Stimulated activated CD4-positive, alpha-beta T cell treated with anti-CD3 and anti-CD28 coated beads, TNF-alpha, amount 100 ng/mL, for 48 hours (primary cell): ENCODE measurements around the gene TMEM208.

Experiments
- DNase-seq, 3 donors: peaks; one replicate each; pipeline ENCODE4 v3.0.0-alpha.2; 2020; ENCODE audit warnings: low read depth in 3 of 3

Gene TMEM208

DNA sequence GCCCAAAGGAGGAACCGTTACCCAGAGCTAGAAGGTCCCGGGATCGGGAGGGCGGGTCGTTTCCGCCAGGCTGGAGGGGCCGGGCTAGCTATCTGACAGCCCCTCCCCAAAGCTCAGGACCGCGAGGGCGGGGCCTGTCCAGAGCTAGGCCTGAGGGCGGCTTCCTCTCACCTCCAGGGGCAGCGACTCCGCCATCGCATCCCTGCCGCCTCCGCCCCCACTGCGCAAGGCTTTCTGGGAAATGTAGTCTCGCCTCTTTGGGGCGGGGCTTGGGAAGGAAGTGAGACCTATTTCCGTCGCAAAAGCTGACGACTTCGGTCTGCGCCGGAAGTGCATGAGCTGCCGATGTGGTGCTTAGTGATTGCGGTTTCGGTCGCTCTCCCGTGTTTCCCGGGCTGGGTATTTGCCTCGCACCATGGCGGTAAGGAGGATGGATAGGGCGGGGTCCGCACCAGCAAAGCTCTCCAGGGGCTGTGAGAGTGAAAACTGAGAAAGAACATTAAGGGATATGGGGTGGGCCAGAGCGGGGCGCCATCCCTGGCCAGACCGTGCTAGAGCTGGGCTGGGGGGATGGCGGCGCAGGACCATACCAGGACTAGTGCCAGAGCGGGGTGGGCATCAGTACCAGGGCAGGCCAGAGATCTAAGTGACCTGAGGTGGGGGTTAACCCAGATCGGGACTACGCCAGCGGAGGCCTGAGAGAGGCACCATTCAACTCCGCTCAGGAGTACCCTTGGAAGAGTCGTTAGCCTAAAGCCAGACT, at the start of gene TMEM208:
TSS of gene TMEM208 (plus strand) at position 327 of the 763 bp plus-strand sequence. CDS start at position 416, 89 bp downstream.
- peak; percentile 97 to 99 (median 98) for DNase-seq

DNA sequence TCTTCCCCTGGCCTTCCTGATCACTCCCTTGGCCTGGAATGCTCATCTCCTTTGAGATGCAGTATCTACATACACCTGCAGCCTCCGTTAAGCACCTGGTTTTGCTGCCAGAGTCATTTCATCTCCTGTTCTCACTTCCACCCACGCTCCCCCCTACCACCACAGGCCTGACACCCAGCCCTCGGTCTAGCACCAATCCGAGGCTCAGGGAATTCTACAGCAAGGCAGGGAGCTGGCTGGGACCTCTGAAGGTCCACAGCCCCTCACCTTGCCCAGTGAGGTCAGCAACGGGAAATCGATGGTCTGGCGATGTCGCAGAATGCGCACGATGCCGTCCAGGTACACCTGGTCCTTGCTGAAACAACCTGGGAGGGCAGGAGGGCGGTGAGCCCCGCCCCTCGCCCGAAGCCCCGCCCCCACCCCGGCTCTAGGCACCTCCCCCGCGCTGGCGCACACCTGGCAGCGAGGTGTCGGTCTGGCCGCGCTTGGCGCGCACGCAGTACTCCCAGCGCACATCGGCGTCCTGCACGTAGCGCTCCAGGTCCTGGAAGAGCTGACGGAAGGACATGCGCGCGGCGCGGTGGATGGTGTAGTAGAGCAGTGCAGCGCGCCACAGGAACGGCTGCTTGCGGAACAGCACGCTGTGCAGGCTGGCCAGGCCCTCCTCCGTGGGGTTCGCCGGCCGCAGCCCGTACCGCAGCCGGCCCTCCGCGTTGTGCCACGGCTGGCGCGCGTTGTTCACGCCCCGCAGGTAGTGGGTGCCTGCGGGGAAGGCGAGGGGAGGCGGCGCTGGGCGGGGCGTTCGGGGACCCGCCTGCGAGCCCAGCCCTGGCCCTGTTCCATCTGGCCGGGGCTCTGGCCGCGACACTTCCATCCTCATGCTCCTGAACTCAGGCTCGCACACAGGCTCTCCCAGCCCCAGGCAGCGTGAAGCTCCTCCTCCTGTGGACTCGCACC, 48.9 kb upstream of the TMEM208 start:
- DNase-seq: no peak

DNA sequence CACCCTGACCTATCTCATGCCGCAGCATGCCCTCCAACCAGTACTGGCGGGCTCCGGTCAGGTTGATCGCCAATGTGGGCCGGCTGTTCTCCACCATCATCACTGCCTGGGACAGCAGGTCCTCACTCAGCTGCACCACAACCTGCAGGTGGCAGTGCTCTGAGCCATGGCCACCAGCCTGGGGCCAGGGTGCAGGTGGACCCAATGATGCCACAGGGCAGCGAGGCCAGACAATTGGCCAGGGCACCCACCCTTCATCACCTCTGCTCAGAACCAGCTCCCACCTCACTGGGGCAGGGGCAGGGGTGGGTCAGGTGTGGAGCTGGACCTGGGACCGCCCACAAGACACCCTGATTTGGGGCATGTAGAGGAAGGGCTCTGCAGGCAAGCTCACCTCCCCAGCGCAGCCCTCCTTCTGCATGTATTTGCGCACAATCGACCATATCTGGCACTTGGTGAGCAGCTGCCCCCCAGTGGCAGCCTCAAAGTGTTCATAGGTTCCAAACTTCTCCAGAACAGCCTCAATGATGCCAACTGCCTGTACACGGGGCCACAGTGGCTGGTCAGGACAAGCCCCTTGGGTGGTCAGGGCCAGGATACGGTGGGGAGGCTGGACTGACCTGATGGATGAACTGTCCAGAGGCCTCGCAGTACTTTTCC, 47.4 kb upstream of the TMEM208 start:
- no peak for DNase-seq

DNA sequence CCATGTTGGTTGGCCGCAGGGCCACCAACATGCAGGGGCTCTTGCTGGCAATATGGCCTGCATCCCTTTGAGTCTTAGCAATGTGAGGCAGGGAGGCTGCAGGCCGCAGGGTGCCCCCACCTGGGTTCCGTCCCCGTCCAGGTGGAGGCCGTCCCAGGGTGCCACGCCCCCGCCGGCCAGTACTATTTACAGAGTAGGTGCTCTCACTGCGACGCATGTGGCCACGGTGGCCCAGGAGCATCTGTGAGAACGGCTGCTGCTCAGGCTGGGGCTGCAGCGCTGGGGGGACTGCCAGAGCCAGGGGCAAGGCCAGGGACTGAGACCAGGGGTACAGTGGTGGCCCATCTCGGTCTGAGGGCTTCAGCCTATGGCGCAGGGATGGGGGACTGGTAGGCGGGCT, 46.8 kb upstream of the TMEM208 start:
- DNase-seq: no peak

DNA sequence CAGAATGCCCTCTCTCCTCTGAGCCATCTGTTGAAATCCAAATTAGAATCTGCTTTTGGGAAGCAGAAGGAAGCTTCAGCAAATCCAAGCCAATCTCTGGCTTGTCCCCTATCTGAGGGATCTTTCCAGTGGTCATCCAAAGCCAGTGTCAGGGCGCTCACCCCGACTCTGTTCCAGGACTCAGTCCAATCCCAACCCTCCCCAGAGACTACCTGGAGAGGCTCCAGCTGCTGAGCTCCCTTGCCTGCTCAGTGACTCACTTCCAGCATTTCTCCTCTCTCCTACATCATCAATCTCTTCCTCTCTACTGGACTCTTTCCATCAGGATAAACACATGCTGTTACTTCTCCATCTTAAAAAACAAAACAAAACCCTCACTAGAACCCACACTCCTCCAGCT, 45.6 kb upstream of the TMEM208 start:
- no peak for DNase-seq

DNA sequence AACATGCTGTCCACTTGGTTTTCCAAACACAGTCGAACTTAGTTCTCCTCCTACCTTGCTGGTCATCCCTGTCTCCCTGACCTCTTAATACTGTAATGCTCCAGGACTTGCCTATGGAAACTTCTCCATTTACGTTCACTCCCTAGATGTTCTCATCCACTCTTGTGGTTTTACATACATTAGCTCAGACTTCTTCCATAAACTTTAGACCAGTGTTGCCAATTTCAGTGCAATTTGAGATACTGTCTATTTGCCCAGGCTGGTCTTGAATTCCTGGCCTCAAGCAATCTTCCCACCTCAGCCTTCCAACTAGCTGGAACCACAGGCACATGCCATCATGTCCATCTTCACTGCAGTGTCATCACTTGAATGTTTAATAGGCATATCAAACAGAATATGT, 44.6 kb upstream of the TMEM208 start:
- no peak for DNase-seq

DNA sequence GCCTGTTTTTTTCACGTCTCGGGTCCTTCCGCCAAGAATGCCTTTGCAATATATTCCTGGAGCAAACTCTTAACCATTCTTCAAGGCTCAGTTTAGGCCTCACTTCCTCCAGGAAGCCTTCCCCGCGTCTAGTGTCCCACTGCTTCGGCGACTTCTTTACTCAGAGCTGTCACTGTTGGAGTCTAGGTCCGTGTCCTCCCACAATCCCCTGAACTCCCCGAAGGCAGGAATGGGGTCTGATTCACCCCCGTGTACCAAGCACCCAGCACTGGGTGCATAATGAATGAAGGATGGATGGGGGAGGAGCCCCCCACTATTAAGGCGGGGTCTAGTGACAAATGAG, 43.7 kb upstream of the TMEM208 start:
- DNase-seq: no peak

DNA sequence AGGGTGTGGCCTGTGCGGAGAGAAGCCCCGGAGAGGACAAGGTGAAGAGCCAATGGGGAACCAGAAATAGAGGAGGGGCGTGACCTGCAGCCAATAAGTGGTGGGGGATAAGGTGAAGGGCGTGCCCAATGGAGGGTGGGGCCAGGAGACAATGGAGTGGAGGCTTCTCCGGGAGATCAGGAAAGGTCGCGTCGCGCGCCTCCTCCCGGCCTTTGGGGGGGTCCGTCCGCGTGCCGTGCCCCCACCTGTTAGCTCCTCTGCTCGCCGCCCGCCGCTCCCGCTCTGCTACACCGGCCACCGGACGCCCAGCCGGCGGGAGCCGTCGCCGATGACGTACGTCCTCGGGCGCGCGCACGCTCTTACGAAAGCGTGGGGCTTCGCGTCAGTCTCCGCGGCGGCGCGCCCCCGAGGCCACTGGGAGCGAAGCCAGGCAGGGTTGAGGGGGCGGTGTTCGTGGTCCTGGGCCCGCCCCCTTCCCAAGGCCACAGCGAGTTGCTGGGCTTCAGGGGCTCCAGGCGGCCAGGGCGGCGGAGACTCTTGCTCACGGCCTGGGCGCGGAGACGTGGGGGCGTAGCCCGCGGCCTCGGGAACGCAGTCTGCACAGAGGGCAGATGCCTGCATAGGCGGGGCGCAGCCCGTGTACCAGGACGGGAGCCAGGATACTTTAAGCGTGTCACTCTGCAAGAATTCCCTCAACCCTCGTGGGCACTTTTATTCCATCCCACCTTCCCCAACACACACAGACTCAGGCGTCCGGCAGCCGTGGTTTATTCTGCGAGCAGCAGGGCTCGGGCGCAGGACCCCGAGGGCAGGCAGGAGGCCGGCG, 43.1 kb upstream of the TMEM208 start, which contains the start of gene MATCAP1:
TSS of gene MATCAP1 (minus strand) at position 337 of the 826 bp plus-strand sequence. CDS start 3,353 bp downstream, outside the sequence.
- peak; percentile 85 to 95 (median 89) for DNase-seq

DNA sequence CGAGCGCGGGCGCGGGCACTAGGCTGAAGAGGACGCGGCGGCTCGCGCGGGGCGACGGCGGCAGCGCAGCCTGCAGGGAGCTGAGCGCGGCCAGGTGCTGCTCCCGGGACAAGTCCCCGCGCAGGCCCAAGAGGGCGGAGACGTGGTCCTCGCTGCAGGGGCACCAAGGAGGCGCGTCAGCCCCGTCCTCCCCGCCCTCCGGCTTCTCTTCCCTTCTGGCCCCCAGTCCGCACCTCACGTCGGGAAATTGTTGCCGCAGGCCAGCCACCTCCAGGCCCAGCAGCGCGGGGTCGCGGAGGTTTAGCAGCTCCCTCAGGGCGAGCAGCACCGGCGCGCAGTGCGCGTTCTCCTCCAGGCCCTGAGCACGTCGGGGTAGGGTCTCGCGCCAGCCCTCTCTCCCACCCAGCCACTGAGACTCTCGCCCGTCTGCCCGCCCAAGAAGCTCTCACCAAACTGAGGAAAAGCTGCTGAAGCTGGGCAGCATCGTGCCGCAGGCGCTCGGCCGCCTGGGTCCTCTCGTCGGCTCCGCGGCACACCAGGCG, 42.4 kb upstream of the TMEM208 start:
- DNase-seq: no peak

DNA sequence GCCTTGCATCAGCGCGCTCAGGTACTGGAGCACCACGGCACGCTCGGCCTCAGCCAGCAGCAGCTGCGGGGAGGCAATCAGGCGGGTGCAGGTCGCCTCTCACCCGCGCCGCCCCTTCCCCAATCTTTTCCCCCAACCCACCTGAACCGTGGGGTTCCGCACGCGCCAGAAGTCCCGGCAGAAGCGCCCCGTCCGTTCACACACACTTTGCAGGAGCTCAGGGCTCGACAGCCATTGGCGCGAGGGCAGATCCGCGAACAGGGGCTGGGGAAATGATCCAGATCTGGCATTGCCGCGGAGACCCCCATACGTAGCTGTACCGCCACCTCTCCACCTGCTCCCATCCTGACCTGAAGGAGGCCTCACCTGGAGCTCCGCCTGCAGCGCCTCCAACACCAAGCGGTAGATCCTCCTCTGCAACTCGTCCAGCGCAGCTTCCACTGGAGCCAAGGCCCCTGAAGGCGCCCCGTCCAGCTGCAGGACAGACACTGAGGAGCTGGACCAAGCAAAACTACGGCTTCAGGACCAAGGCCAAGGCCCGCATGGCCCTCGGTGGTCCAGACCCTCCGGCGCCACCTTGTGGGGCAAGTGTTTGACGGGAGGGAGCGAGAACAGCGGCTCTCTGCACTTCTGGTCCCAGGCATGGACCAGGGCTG, 41.8 kb upstream of the TMEM208 start:
- DNase-seq: peak; percentile 65 to 83 (median 78)

DNA sequence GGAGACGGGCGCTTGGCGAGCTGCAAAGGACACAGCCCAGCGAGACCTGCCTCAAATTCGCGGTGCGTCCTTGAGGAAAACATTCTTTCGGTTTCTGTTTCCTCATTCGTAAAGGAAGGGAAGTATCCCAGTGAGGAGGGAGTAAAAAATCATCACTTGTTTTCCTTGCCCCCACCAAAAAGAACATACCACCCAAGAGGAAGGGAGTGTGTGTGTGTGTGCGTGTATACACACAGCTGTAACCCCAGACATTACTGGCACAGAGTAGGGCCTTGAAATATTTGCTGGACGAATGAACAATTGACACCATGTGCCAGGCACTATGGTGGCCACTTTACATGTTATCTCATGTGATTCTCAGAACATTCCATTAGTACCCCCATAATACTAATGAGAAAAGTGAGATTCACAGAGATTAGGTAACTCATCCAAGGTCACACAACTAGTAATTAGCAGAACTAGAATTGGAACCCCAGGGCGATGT, 41.2 kb upstream of the TMEM208 start:
- no peak for DNase-seq

DNA sequence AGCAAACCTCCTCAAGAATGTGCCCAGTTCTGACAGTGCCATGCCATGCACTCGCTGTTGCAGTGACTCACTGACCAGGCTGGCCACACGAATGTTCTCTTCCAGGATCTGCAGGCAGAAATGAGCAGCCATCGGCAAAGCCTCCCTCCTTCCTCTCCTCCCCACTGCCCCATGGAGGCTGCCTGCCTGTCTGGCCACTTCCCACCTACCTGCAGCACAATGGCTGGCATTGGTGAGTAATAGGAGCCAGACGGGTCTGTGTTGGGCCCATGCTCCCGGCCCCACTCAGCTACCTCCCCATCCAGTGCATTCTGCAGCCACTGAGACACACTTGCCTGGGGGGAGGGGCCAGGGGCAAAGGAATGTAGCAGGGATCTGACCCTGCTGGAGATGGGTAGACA, 40.4 kb upstream of the TMEM208 start:
- no peak for DNase-seq

DNA sequence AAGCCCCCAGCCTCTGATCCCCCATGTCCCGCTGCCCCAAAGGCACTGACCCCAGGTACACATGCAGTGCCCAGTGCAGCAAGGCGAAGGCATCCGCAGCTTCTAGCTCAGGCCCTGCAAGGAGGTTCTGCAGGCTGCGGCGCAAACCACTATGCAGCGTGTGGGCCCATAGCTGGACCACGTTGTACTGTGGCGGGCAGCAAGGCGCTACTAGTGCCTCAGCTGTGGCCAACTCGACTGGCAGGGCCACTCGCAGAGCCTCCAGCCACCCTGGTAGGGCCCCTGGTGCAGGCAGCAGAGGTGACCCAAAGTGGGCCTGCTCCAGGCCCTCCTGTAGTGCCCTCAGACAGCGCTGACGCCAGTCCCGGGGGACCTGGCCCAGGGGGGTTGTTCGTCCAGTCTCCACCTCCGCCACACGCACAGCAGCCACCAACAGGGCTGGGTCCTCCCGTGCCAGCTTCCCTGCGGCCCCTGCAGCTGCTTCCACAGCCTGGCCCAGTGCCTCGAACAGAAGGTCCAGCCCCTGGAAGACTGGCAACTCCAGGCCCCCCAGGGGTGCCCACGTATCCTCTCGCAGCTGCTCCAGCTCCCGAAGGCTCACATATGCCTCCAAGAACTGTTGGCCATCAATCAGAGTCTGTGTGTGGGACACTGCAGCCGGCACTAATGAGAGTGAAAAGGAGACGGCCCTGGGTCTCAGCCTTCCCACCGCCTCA, 39.6 kb upstream of the TMEM208 start:
- DNase-seq: no peak

DNA sequence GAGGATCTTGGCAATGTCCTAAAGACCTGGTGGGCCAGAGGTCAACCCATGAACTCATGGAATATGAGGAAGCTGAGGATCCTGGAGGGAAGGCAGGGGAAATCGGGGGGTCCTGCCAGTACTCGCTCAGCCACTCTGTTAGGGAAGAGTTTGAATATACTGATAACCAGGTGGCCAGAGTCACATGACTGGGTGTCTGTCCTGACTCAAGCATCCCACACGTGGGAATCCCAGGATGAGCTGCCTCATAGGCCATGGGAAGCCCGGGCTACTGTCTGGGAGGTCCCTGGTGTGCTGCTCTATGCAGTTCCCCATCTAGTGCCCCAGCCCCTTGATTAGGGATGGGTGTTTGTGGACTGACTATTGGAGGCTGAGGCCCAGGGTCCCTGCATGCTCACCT, 38.6 kb upstream of the TMEM208 start:
- no peak for DNase-seq

DNA sequence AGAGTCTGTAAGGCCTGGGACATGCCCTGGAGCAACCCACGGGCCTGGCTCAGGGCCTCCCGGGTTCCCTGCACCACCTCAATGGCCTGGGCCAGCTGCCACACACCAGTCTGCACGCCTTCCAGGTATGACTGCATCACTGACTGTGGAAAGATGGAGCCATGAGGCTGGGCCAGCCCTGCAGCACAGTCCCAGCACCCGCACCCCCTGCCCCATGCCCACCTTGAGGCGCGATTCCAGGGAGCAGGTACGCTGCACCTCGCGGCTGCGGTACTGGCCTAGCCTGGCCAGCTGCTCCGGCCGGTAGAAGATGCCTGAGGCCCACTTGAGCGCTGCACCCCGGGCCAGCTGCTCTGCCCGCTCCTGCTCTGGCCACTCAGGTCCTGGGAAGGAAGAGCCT, 38.1 kb upstream of the TMEM208 start:
- no peak for DNase-seq

DNA sequence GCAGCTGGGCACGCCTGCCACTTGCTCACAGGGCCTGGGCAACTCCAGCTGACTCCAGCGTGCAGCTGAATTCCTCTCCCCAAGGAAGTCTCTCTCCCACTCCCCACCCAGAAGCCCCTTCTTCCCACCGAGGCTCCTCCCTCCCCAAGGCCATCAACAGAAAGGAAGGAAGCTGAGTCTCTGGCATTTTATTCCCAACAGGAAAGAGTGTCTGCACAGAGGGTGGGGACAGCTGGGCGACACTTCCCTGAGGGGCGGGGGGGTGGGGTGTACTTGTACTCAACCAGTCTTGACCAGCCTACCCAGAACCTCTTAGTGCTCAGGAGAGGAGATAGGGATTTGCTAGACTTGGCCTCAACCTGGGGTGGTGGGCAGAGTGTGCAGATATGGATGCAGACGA, 36.9 kb upstream of the TMEM208 start, which contains the start of gene EXOC3L1:
TSS of gene EXOC3L1 (minus strand) at position 96 of the 400 bp plus-strand sequence. CDS start 460 bp downstream, outside the sequence.
- DNase-seq: no peak

DNA sequence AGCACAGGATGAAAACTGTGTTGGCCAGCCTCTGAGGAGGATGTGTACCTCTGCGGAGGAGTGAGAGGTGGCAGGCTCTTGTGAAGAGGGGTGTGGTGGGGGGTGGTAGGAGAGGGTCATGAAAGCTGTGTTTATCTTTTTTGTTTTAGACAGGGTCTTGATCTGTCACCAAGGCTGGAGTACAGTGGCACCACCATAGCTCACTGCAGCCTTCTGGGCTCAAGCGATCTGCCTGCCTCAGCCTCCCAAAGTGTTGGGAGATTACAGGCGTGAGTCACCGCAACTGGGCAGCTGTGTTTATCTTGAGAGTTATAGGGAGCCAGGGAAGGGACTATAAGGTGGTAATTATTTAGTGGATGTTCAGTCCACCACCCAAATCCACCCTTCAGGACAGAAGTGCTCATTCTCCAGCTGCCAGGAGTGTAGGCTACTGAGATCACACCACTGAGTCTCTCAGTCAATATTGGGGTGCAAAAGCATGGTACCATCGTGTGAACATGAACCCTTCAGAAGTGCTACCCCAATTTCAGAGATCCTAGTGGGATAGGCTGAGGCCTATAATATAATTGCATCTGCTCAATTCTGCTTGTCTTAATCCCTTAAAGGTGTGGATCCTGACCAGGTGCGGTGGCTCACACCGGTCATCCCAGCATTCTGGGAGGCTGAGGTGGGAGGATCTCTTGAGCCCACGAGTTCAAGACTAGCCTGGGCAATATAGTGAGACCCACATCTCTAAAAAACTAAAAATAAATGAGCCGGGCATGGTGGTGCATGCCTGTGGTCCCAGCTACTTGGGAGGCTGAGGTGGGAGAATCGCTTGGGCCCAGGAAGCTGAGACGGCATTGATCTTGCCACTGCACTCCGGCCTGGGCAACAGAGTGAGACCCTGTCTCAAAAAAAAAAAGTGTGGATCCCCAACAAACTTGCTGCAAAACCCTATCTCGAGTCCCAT, 36.2 kb upstream of the TMEM208 start:
- DNase-seq: no peak

DNA sequence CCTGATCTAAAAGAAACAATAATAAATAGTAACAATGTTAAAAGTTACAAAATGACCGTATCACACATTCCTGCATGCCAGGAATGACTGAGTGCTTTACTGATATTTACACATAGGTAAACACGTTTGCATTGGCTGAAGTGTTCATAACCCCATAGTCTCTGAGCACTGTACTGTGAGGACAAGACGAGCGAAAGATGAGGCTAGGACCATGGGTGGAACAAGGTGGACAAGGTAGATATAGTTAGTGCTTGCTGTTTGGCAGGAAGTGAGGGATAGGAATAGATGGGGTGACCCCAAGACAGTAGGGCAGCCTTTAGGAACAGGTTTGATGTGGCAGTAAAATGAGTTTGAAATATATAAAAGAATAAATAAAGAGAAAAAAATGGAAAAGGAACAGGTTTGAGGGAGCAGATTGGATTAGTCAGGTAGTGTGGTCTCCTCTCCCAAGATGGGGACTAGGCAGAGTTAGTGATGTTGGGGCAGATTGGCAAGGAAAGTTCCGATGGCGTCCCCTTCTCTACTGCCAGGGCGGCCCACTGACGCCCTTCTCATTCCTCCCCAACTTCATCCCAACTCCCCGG, 35.4 kb upstream of the TMEM208 start:
- DNase-seq: no peak
